HG02943 (cell line): ENCODE results near the gene ZDHHC15.
"Not testable (repeated sequence)": the region's sequence is repeated elsewhere in the genome, so short reads cannot be mapped to it uniquely, and the experiment has no call there.

Experiments used
- ATAC-seq: cut with Tn5 transposase; IDR thresholded peaks from one replicate; pipeline ENCODE4 v1.9.1; 2021; ENCODE audit warnings: mild to moderate bottlenecking, low read depth, moderate library complexity; ENCODE audit not compliant: unreplicated experiment

ZDHHC15 gene

GRCh38 chrX:75522565-75523431 is at the start of gene ZDHHC15:
Gene ZDHHC15 (minus strand): TSS chrX:75523037. CDS start chrX:75523024, 13 bp downstream.
- ATAC-seq, result no peak

- not testable (repeated sequence) for ATAC-seq
Observed at GRCh38 chrX:75560544-75560943, 37.7 kb upstream of the ZDHHC15 start.

GRCh38 chrX:75547783-75548182 is 24.9 kb upstream of the ZDHHC15 start:
- ATAC-seq, result no peak

GRCh38 chrX:75546724-75547511 is 24.1 kb upstream of the ZDHHC15 start:
- ATAC-seq, result no peak

- ATAC-seq, result no peak
Observed at GRCh38 chrX:75544786-75545185, 21.9 kb upstream of the ZDHHC15 start.

GRCh38 chrX:75483933-75484332 is 38.9 kb downstream of the ZDHHC15 start:
- ATAC-seq, result no peak

- ATAC-seq, result not testable (repeated sequence)
Observed at GRCh38 chrX:75461780-75462179, 61.1 kb downstream of the ZDHHC15 start.

- no peak for ATAC-seq
Observed at GRCh38 chrX:75421688-75422230, 101.1 kb downstream of the ZDHHC15 start.

GRCh38 chrX:75407153-75407552 is 115.7 kb downstream of the ZDHHC15 start:
- not testable (repeated sequence) for ATAC-seq

- ATAC-seq, result no peak
Observed at GRCh38 chrX:75390470-75390869, 132.4 kb downstream of the ZDHHC15 start.

- ATAC-seq, result no peak
Observed at GRCh38 chrX:75369721-75370120, 153.1 kb downstream of the ZDHHC15 start.

GRCh38 chrX:75366861-75367260 is 156.0 kb downstream of the ZDHHC15 start:
- no peak for ATAC-seq

GRCh38 chrX:75365243-75365975 is 157.4 kb downstream of the ZDHHC15 start:
- ATAC-seq, result no peak

- ATAC-seq, result no peak
Observed at GRCh38 chrX:75361788-75362187, 161.0 kb downstream of the ZDHHC15 start.

- not testable (repeated sequence) for ATAC-seq
Observed at GRCh38 chrX:75348601-75349000, 174.2 kb downstream of the ZDHHC15 start.

- ATAC-seq, result no peak
Observed at GRCh38 chrX:75337525-75337924, 185.3 kb downstream of the ZDHHC15 start.

- no peak for ATAC-seq
Observed at GRCh38 chrX:75335127-75335458, 187.7 kb downstream of the ZDHHC15 start.

- ATAC-seq, result not testable (repeated sequence)
Observed at GRCh38 chrX:75334407-75335126, 188.3 kb downstream of the ZDHHC15 start.

GRCh38 chrX:75327607-75328006 is 195.2 kb downstream of the ZDHHC15 start:
- ATAC-seq, result no peak
